Right lobe of liver (tissue), 4 donors: ENCODE results near the gene ADPRH.

ENCODE experiments used
- CTCF ChIP-seq, 4 donors: fragments of 200-600 bp in 3 of 4; fragments of 450-650 bp in 1 of 4; IDR thresholded peaks; one replicate each; pipeline versions ENCODE4 v1.5.1 to v1.8.0; 2016 to 2022; ENCODE audit warnings: antibody characterized with exemption in 4 of 4, mild to moderate bottlenecking in 2 of 4
- POLR2A ChIP-seq: fragments of 450-650 bp; IDR thresholded peaks from one replicate; pipeline ENCODE4 v1.6.1; 2017; ENCODE audit warnings: antibody characterized with exemption, mild to moderate bottlenecking
- donor health status: DM: no; HTN: no; CAD: no.
- donor health status: DM: no; HTN: no; CAD: no.
- donor health status: DM: no; HTN: yes; CAD: no.

DNA sequence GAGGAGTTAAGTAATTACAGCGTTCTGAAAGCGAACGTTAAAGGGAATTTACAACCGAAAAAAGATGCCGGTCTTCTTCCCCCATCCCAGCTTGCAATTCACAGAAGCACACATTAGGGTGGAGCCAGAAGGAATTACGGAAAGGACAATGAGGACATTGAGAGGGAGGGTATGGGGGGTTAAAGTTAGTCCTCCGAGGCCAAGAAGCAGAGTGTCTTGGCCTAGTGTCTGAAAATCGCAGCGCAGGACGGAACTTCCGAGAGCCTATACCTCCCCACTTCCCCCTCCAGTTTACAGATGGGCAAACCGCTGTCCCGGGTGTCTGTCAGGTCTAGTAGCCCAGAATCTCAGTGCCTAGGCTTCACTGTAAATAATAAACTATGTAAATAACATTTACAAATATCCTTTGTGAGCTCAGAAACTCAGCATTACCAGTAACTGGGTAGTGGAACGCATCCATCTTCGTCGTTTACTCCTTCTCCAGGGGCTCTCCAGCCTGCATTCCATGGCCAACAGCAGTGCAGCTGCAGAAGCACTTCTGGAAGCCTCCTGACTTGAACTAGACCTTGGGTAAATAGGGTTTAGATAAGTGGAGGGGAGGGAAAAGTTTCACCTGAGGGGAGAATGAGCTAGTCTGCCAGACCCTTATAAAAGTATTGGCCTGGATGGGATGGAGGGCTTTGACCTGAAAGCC, 922 bp downstream of the ADPRH start:
- TF ChIP-seq CTCF (IDR thresholded peaks at IDR 0.05), result no peak
- TF ChIP-seq POLR2A, result no peak
